Omental fat pad (tissue), 4 donors: ENCODE results near the gene ALDH8A1. TPM values are rescaled to one million over a fixed set of nuclear protein-coding genes. Genes with fewer than 3 reads are reported as not detected.

ENCODE experiments used
- ATAC-seq: fragments of 150-250 bp; one replicate; pipeline ENCODE4 v1.9.1; 2016; ENCODE audit warnings: mild to moderate bottlenecking, moderate library complexity; ENCODE audit not compliant: low FRiP score
- DNase-seq: peaks from one replicate; pipeline ENCODE4 v3.0.0-alpha.2; 2019; ENCODE audit warnings: low spot score
- CTCF ChIP-seq, 3 donors: fragments of 450-650 bp; IDR thresholded peaks; one replicate each; pipeline ENCODE4 v1.5.1; 2016 to 2017; ENCODE audit warnings: antibody characterized with exemption in 3 of 3, mild to moderate bottlenecking in 3 of 3, moderate library complexity in 2 of 3
- total RNA-seq, 4 donors: library from RNA; depleted of rRNA; stranded (reverse); fragments of >200 nt; gene quantifications; one replicate each; pipeline ENCODE4 v1.1.0, GENCODE V29; 2016

Gene ALDH8A1
- total RNA-seq, 4 donors from 2014 or later, result 1.5 to 7.0 (median 3.0) TPM

GRCh38 chr6:134964451-134965203 lies 14.7 kb upstream of the ALDH8A1 start:
- no peak for DNase-seq
- no peak for ATAC-seq
- TF ChIP-seq CTCF (IDR thresholded peaks at IDR 0.05), result no peak

- DNase-seq (no peak), ATAC-seq (no peak)
- TF ChIP-seq CTCF (IDR thresholded peaks at IDR 0.05), result no peak
Observed at GRCh38 chr6:134962421-134962820, 12.5 kb upstream of the ALDH8A1 start.

GRCh38 chr6:134961366-134961765 lies 11.5 kb upstream of the ALDH8A1 start:
- DNase-seq, result no peak
- no peak for TF ChIP-seq CTCF (IDR thresholded peaks at IDR 0.05)
- no peak for ATAC-seq

GRCh38 chr6:134959603-134960002 lies 9.7 kb upstream of the ALDH8A1 start:
- no peak for ATAC-seq
- no peak for DNase-seq
- TF ChIP-seq CTCF (IDR thresholded peaks at IDR 0.05), result no peak

- DNase-seq (no peak), ATAC-seq (no peak)
- no peak for TF ChIP-seq CTCF (IDR thresholded peaks at IDR 0.05)
Observed at GRCh38 chr6:134956676-134957075, 6.8 kb upstream of the ALDH8A1 start.

GRCh38 chr6:134956032-134956431 lies 6.1 kb upstream of the ALDH8A1 start:
- TF ChIP-seq CTCF (IDR thresholded peaks at IDR 0.05), result no peak
- no peak for ATAC-seq
- no peak for DNase-seq
